H1 (cell line): ENCODE measurements around the gene AKR1B15. TPM values are rescaled to one million over a fixed set of nuclear protein-coding genes. Genes with fewer than 3 reads are reported as not detected.

Experiments used
- CTCF ChIA-PET: fragments of 300-600 bp; sonication (Branson Sonifier 250); formaldehyde crosslinking; loops from one replicate; lab custom pipeline; 2021; ENCODE audit not compliant: partially characterized antibody; lab: Charles Lee
- POLR2A ChIA-PET: fragments of 300-600 bp; sonication (Branson Sonifier 250); formaldehyde crosslinking; loops from one replicate; lab custom pipeline; 2021; ENCODE audit warnings: inconsistent platforms; ENCODE audit not compliant: partially characterized antibody; lab: Charles Lee
- DNase-seq, 2 experiments: peaks; one replicate each; pipeline versions ENCODE4 v3.0.0 to v3.0.0-alpha.2; 2010 to 2022; ENCODE audit warnings: low spot score in 2 of 2, low read depth in 1 of 2, mixed read lengths in 1 of 2
- FAIRE-seq: peaks from 2 replicates; lab custom pipeline; 2011; peaks lifted over from hg19 to GRCh38; lab: Jason Lieb, UNC
- H2AFZ ChIP-seq: 2 replicates; pipeline ENCODE4 v1.8.1; 2012; ENCODE audit warnings: low read length, inconsistent platforms
- H2AK5ac ChIP-seq: 2 replicates; pipeline ENCODE4 v1.6.1; 2013; ENCODE audit warnings: low read depth, low read length
- H2BK120ac ChIP-seq: replicated peaks from 2 replicates; pipeline ENCODE3; 2013; ENCODE audit warnings: low read depth, low read length, inconsistent platforms
- H2BK12ac ChIP-seq: 2 replicates; pipeline ENCODE4 v1.6.1; 2013; ENCODE audit warnings: low read depth, low read length
- H2BK15ac ChIP-seq: 2 replicates; pipeline ENCODE4 v1.6.1; 2013; ENCODE audit warnings: low read length
- H2BK20ac ChIP-seq: 2 replicates; pipeline ENCODE4 v1.6.1; 2013; ENCODE audit warnings: low read length
- H2BK5ac ChIP-seq: 2 replicates; pipeline ENCODE4 v1.6.1; 2013; ENCODE audit warnings: low read depth, low read length
- H3K14ac ChIP-seq: 2 replicates; pipeline ENCODE4 v1.6.1; 2013; ENCODE audit warnings: inconsistent platforms; ENCODE audit not compliant: insufficient read length
- H3K18ac ChIP-seq: 2 replicates; pipeline ENCODE4 v1.6.1; 2013; ENCODE audit warnings: low read length; ENCODE audit errors: extremely low read depth
- H3K23ac ChIP-seq: 2 replicates; pipeline ENCODE4 v1.6.1; 2013; ENCODE audit warnings: inconsistent platforms; ENCODE audit not compliant: insufficient read length
- H3K23me2 ChIP-seq: 2 replicates; pipeline ENCODE4 v1.6.1; 2013; ENCODE audit warnings: low read depth, low read length
- H3K27ac ChIP-seq: 2 replicates; pipeline ENCODE4 v1.6.1; 2011; ENCODE audit warnings: low read depth, low read length, inconsistent platforms
- H3K27me3 ChIP-seq, 4 experiments: replicated peaks in 1 of 4; 1 replicate in 1 of 4; 2 replicates in 3 of 4; pipeline versions ENCODE4 v1.6.1 to v1.8.1; 2011 to 2013; ENCODE audit warnings: low read length in 3 of 4, mild to moderate bottlenecking in 3 of 4, inconsistent platforms in 2 of 4, mixed read lengths in 2 of 4, moderate library complexity in 1 of 4; ENCODE audit not compliant: control insufficient read depth in 3 of 4, insufficient read depth in 3 of 4; ENCODE audit errors: extremely low read depth in 1 of 4
- H3K36me3 ChIP-seq, 4 experiments: 2 replicates each; pipeline versions ENCODE4 v1.6.1 to v1.8.1; 2011 to 2013; ENCODE audit warnings: mild to moderate bottlenecking in 4 of 4, low read length in 3 of 4, moderate library complexity in 2 of 4, control low read depth in 1 of 4, inconsistent platforms in 1 of 4; ENCODE audit not compliant: insufficient read depth in 4 of 4, control insufficient read depth in 2 of 4
- H3K4ac ChIP-seq: replicated peaks from 2 replicates; pipeline ENCODE3; 2013; ENCODE audit warnings: low read length, low read depth, mixed read lengths, inconsistent platforms; ENCODE audit not compliant: insufficient read length
- H3K4me1 ChIP-seq, 4 experiments: replicated peaks in 1 of 4; 1 replicate in 1 of 4; 2 replicates in 3 of 4; pipeline versions ENCODE4 v1.6.1 to v1.8.1; 2011 to 2013; ENCODE audit warnings: low read length in 3 of 4, inconsistent platforms in 2 of 4, mixed read lengths in 1 of 4; ENCODE audit not compliant: insufficient read depth in 4 of 4, control insufficient read depth in 3 of 4
- H3K4me2 ChIP-seq, 2 experiments: 2 replicates each; pipeline versions ENCODE4 v1.6.1 to v1.8.1; 2011 to 2013; ENCODE audit warnings: low read depth in 2 of 2, low read length in 2 of 2, control low read depth in 1 of 2, inconsistent platforms in 1 of 2, mild to moderate bottlenecking in 1 of 2; ENCODE audit not compliant: insufficient read depth in 1 of 2
- H3K4me3 ChIP-seq, 4 experiments: fragments of 200-600, 300-600 bp in 1 of 4; sonication (generic), shearing (Covaris generic), sonication (Bioruptor Twin) in 1 of 4; 2 replicates each; pipeline versions ENCODE4 v1.5.1 to v1.8.1; 2011 to 2016; ENCODE audit warnings: low read length in 4 of 4, low read depth in 3 of 4, control low read depth in 2 of 4, inconsistent platforms in 2 of 4, mild to moderate bottlenecking in 2 of 4, mixed read lengths in 1 of 4, moderate library complexity in 1 of 4; ENCODE audit not compliant: insufficient read depth in 2 of 4; ENCODE audit errors: extremely low read depth in 1 of 4
- H3K56ac ChIP-seq: replicated peaks from 2 replicates; pipeline ENCODE3; 2013; ENCODE audit warnings: low read depth, mild to moderate bottlenecking, mixed read lengths, low read length, inconsistent platforms; ENCODE audit not compliant: insufficient read length
- H3K79me1 ChIP-seq: 2 replicates; pipeline ENCODE4 v1.6.1; 2013; ENCODE audit warnings: low read depth, low read length, control low read depth
- H3K79me2 ChIP-seq, 2 experiments: 2 replicates each; pipeline versions ENCODE4 v1.6.1 to v1.8.1; 2012 to 2013; ENCODE audit warnings: low read length in 2 of 2, mild to moderate bottlenecking in 2 of 2, inconsistent platforms in 1 of 2; ENCODE audit not compliant: insufficient read depth in 2 of 2, control insufficient read depth in 1 of 2
- H3K9ac ChIP-seq, 4 experiments: replicated peaks in 1 of 4; 1 replicate in 1 of 4; 2 replicates in 3 of 4; pipeline versions ENCODE4 v1.6.1 to v1.8.1; 2011 to 2013; ENCODE audit warnings: low read depth in 3 of 4, low read length in 3 of 4, control low read depth in 2 of 4, mild to moderate bottlenecking in 2 of 4, moderate library complexity in 2 of 4, inconsistent platforms in 1 of 4; ENCODE audit errors: extremely low read depth in 1 of 4
- H3K9me3 ChIP-seq, 2 experiments: 2 replicates each; pipeline versions ENCODE4 v1.6.1 to v1.8.1; 2012 to 2013; ENCODE audit warnings: mild to moderate bottlenecking in 2 of 2, moderate library complexity in 2 of 2, control low read depth in 1 of 2, inconsistent platforms in 1 of 2, low read depth in 1 of 2, low read length in 1 of 2, mixed read lengths in 1 of 2; ENCODE audit not compliant: insufficient read depth in 2 of 2
- H4K20me1 ChIP-seq, 2 experiments: replicated peaks in 1 of 2; 2 replicates each; pipeline versions ENCODE3 to v1.8.1; 2011 to 2013; ENCODE audit warnings: inconsistent platforms in 2 of 2, low read length in 2 of 2, mild to moderate bottlenecking in 1 of 2; ENCODE audit not compliant: insufficient read depth in 2 of 2, control insufficient read depth in 1 of 2
- H4K5ac ChIP-seq: 2 replicates; pipeline ENCODE4 v1.6.1; 2013; ENCODE audit warnings: low read length, low read depth, mixed read lengths, inconsistent platforms; ENCODE audit not compliant: insufficient read length
- H4K8ac ChIP-seq: 2 replicates; pipeline ENCODE4 v1.8.0; 2013; ENCODE audit warnings: mild to moderate bottlenecking, moderate library complexity, low read length, inconsistent platforms; ENCODE audit not compliant: insufficient read depth; ENCODE audit errors: extremely low read depth
- H4K91ac ChIP-seq: replicated peaks from 2 replicates; pipeline ENCODE3; 2013; ENCODE audit warnings: low read length, mixed read lengths, inconsistent platforms; ENCODE audit not compliant: insufficient read length
- CBX5 ChIP-seq: fragments of 300-800, 300-1000 bp; sonication (generic); IDR thresholded peaks from 2 replicates; pipeline ENCODE4 v1.7.1; 2016; ENCODE audit warnings: antibody characterized with exemption, low read length, low read depth
- CHD2 ChIP-seq: IDR thresholded peaks from 2 replicates; pipeline ENCODE4 v1.6.1; 2012; ENCODE audit warnings: low read length, improper control_type of control experiment
- CREB1 ChIP-seq: IDR thresholded peaks from 2 replicates; pipeline ENCODE4 v1.6.1; 2012; ENCODE audit warnings: inconsistent platforms
- EZH2 ChIP-seq: fragments of 200-600 bp; sonication (generic); IDR thresholded peaks from 2 replicates; pipeline ENCODE4 v1.7.1; 2012; ENCODE audit warnings: low read depth, mild to moderate bottlenecking, moderate library complexity, low read length, inconsistent platforms; ENCODE audit not compliant: severe bottlenecking
- FOSL1 ChIP-seq: IDR thresholded peaks from 2 replicates; pipeline ENCODE4 v1.6.1; 2011; ENCODE audit warnings: mild to moderate bottlenecking, low read depth, low read length, moderate library complexity; ENCODE audit not compliant: insufficient read depth
- HDAC6 ChIP-seq: IDR thresholded peaks from one replicate; pipeline ENCODE4 v1.7.1; 2012; ENCODE audit warnings: low read depth, mild to moderate bottlenecking, inconsistent platforms, low read length, moderate library complexity
- JUND ChIP-seq: IDR thresholded peaks from 2 replicates; pipeline ENCODE4 v1.6.1; 2011; ENCODE audit warnings: mild to moderate bottlenecking, improper control_type of control experiment, low read length
- MAFK ChIP-seq: IDR thresholded peaks from 2 replicates; pipeline ENCODE4 v1.6.1; 2012; ENCODE audit warnings: low read depth, mild to moderate bottlenecking, improper control_type of control experiment, low read length
- NANOG ChIP-seq: IDR thresholded peaks from 2 replicates; pipeline ENCODE4 v1.6.1; 2011; ENCODE audit warnings: low read length, low read depth, mild to moderate bottlenecking, inconsistent platforms; ENCODE audit not compliant: insufficient read depth, poor library complexity, severe bottlenecking
- RXRA ChIP-seq: IDR thresholded peaks from 2 replicates; pipeline ENCODE4 v1.6.1; 2011; ENCODE audit warnings: low read depth, mild to moderate bottlenecking, low read length, moderate library complexity; ENCODE audit not compliant: insufficient read depth
- SIRT6 ChIP-seq: IDR thresholded peaks from one replicate; pipeline ENCODE4 v1.7.1; 2012; ENCODE audit warnings: low read length, inconsistent platforms
- SIX5 ChIP-seq: IDR thresholded peaks from 2 replicates; pipeline ENCODE4 v1.6.1; 2011; ENCODE audit warnings: mild to moderate bottlenecking, low read depth, low read length
- TAF1 ChIP-seq: IDR thresholded peaks from 2 replicates; pipeline ENCODE4 v1.6.1; 2011; ENCODE audit warnings: mild to moderate bottlenecking, low read depth, low read length
- WGBS, 2 experiments: shearing (Covaris generic) in 1 of 2; methylation state at CpG; one replicate each; pipeline versions ENCODE4 v1.1.6 to v1.1.7; 2013 to 2015; ENCODE audit warnings: low lambda C conversion rate in 2 of 2, mixed read lengths in 2 of 2, inconsistent platforms in 1 of 2, low coverage in 1 of 2, missing lambda C conversion rate in 1 of 2; ENCODE audit not compliant: insufficient replicate concordance in 2 of 2, insufficient coverage in 1 of 2, insufficient read length in 1 of 2; ENCODE audit errors: extremely low coverage in 1 of 2, missing lambda C conversion rate in 1 of 2; 5-methylcytosine and 5-hydroxymethylcytosine counted together
- polyA plus RNA-seq, 7 experiments: library from polyadenylated mRNA; depleted of rRNA in 3 of 7; stranded (reverse) in 5 of 7; unstranded in 2 of 7; fragments of >200 nt in 5 of 7; fragments of 200-250 nt in 2 of 7; gene quantifications; 1 replicate in 5 of 7; 2 replicates in 1 of 7; 4 replicates in 1 of 7; pipeline versions ENCODE4 v1.2.1 to v1.2.3, GENCODE V29; 2011 to 2013; ENCODE audit warnings: missing spikeins in 2 of 7, mixed read lengths in 2 of 7
- total RNA-seq: library from RNA; stranded (reverse); fragmentation: NEBNext Ultra II Directional; extraction: Animal tissue kit (Norgen Biotek cat#: 25700); gene quantifications from 2 replicates; pipeline ENCODE4 v1.2.1, GENCODE V29; 2021
- TF ChIP-seq, protein P1 (sequence below): IDR thresholded peaks from 2 replicates; pipeline ENCODE4 v1.6.1; 2012; ENCODE audit warnings: inconsistent platforms

The AKR1B15 gene
- total and polyA plus RNA-seq, 2 of the 8 experiments (the other 6 are each of a cell fraction or from before 2014, with no cell fraction given) = 0.15 to 0.47 TPM

DNA sequence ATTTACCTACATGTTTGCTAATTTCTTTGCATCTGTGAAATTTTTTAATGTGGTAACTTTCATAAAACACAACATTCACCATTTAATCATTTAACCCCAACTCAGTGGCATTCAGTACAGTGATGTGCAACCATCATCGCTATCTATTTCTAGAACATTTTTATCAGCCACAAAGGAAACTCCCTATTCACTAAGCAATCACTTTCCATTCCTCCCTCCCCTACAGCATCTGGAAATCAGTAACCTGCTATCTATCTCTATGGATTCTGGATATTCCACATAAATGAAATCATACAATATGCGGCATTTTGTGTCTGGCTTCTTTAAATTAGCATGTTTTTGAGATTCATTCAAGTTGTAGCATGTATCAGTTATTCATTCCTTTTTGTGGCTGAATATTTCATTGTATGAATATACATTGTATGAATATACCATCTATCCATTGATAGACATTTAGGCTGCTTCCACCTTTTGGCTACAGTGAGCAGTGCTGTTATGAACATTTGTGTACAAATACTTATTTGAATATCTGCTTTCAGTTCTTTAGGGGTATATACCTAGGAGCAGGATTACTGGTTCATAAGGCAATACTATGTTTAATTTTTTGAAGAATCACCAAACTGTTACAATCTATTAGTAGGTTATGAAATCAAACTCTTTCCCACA, 78.3 kb downstream of the AKR1B15 start:
- Histone ChIP-seq H3K18ac (no peak overlapping the region), H3K56ac (no peak overlapping the region), H3K79me1 (no peaks in the 10 kb centered on the region), H3K79me2 (no peaks in the 10 kb centered on the region), H3K36me3 (no peaks in the 10 kb centered on the region), H3K9ac (no peak overlapping the region), H4K91ac (no peak overlapping the region), H3K27me3 (no peaks in the 10 kb centered on the region), H3K4me1 (no peaks in the 10 kb centered on the region), H2AK5ac (no peak overlapping the region), H4K5ac (no peak overlapping the region), H2BK5ac (no peak overlapping the region), H2BK12ac (no peak overlapping the region), H4K20me1 (no peaks in the 10 kb centered on the region), H3K23me2 (no peaks in the 10 kb centered on the region), H3K9me3 (no peaks in the 10 kb centered on the region), H2BK20ac (no peak overlapping the region), H2BK120ac (no peak overlapping the region), H2BK15ac (no peak overlapping the region), H3K27ac (no peak overlapping the region), H3K4me2 (no peak overlapping the region), H3K14ac (no peak overlapping the region), H2AFZ (no peak overlapping the region), H3K4me3 (no peak overlapping the region), H3K23ac (no peak overlapping the region), H4K8ac (no peak overlapping the region), H3K4ac (no peak overlapping the region)
- FAIRE-seq (no peak), DNase-seq (no peak)
- CTCF ChIA-PET = interaction anchor here (2.8 kb wide), 1 partner anchor 8 kb away, joined by 8 read pairs; no protein-coding TSS in a partner anchor
- WGBS, 2 experiments = 93% methylated on average over 2 of the region's 2 CpGs; no CpG with 5 or more reads in 1 of the 2 experiments
- POLR2A ChIA-PET = no interaction called here
- TF ChIP-seq RXRA (no peak), CHD2 (no peak), CBX5 (no peak), SIX5 (no peak), SIRT6 (no peak), FOSL1 (no peak), JUND (no peak), NANOG (no peak), HDAC6 (no peak), EZH2 (no peak), MAFK (no peak), CREB1 (no peak), TAF1 (no peak)
- TF ChIP-seq, protein P1, sequence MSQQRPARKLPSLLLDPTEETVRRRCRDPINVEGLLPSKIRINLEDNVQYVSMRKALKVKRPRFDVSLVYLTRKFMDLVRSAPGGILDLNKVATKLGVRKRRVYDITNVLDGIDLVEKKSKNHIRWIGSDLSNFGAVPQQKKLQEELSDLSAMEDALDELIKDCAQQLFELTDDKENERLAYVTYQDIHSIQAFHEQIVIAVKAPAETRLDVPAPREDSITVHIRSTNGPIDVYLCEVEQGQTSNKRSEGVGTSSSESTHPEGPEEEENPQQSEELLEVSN = no peak
